Amygdala (tissue), 56 donors: ENCODE measurements around the gene DSCAM.
"Not testable (repeated sequence)": the region's sequence is repeated elsewhere in the genome, so short reads cannot be mapped to it uniquely, and the experiment has no call there.

ENCODE experiments used
- DNase-seq, 56 donors: peaks; one replicate each; lab custom pipeline; 2025; lab: John Stamatoyannopoulos, UW

DSCAM gene

GRCh38 chr21:40490408-40490807, 356.6 kb downstream of the DSCAM start:
- DNase-seq, result no peak

GRCh38 chr21:40489001-40489400, 358.0 kb downstream of the DSCAM start:
- no peak for DNase-seq

- DNase-seq, result peak in 1 of 56 donors; percentile 4
These were observed 365.2 kb downstream of the DSCAM start for GRCh38 chr21:40481764-40482163.

- no peak for DNase-seq
These were observed 372.4 kb downstream of the DSCAM start for GRCh38 chr21:40474513-40474912.

GRCh38 chr21:40472013-40472412, 374.9 kb downstream of the DSCAM start:
- DNase-seq, result no peak

- DNase-seq, result no peak
These were observed 375.9 kb downstream of the DSCAM start for GRCh38 chr21:40471103-40471502.

GRCh38 chr21:40466893-40467483, 380.0 kb downstream of the DSCAM start:
- peak in 3 of 56 donors; percentile 4 to 43 (median 10) for DNase-seq

- no peak for DNase-seq
These were observed 381.6 kb downstream of the DSCAM start for GRCh38 chr21:40465382-40465781.

- DNase-seq, result no peak
These were observed 383.8 kb downstream of the DSCAM start for GRCh38 chr21:40463176-40463575.

- DNase-seq, result no peak
These were observed 385.9 kb downstream of the DSCAM start for GRCh38 chr21:40461008-40461407.

GRCh38 chr21:40457741-40458140, 389.2 kb downstream of the DSCAM start:
- DNase-seq, result no peak

GRCh38 chr21:40454057-40454456, 392.9 kb downstream of the DSCAM start:
- DNase-seq, result no peak

- DNase-seq, result no peak
These were observed 393.8 kb downstream of the DSCAM start for GRCh38 chr21:40453183-40453582.

- no peak for DNase-seq
These were observed 394.4 kb downstream of the DSCAM start for GRCh38 chr21:40452548-40452947.

- no peak for DNase-seq
These were observed 399.9 kb downstream of the DSCAM start for GRCh38 chr21:40447016-40447415.

- no peak for DNase-seq
These were observed 401.5 kb downstream of the DSCAM start for GRCh38 chr21:40445349-40445921.

- DNase-seq, result not testable (repeated sequence)
These were observed 407.4 kb downstream of the DSCAM start for GRCh38 chr21:40439581-40439980.

- DNase-seq, result no peak
These were observed 408.3 kb downstream of the DSCAM start for GRCh38 chr21:40438616-40439015.

GRCh38 chr21:40436261-40436660, 410.7 kb downstream of the DSCAM start:
- no peak for DNase-seq

GRCh38 chr21:40433538-40433937, 413.4 kb downstream of the DSCAM start:
- no peak for DNase-seq

- no peak for DNase-seq
These were observed 421.0 kb downstream of the DSCAM start for GRCh38 chr21:40425981-40426380.

- peak in 1 of 56 donors; percentile 10 for DNase-seq
These were observed 423.9 kb downstream of the DSCAM start for GRCh38 chr21:40422896-40423635.
